NOMO-1 (cell line): ENCODE results near the gene CTNNA3.

ENCODE experiments used
- DNase-seq, 2 experiments: peaks; one replicate each; lab custom pipeline; 2025; ENCODE audit not compliant: unreplicated experiment in 2 of 2; lab: John Stamatoyannopoulos, UW

The CTNNA3 gene

GRCh38 chr10:67386260-67386659 is 309.7 kb downstream of the CTNNA3 start:
- no peak for DNase-seq

GRCh38 chr10:67385566-67385965 is 310.4 kb downstream of the CTNNA3 start:
- DNase-seq, result no peak

GRCh38 chr10:67385089-67385488 is 310.9 kb downstream of the CTNNA3 start:
- peak in 1 of 2 experiments; percentile 1 for DNase-seq

- DNase-seq, result no peak
These were observed 364.7 kb downstream of the CTNNA3 start for GRCh38 chr10:67331121-67331910.

- no peak for DNase-seq
These were observed 368.1 kb downstream of the CTNNA3 start for GRCh38 chr10:67327626-67328535.

- no peak for DNase-seq
These were observed 376.0 kb downstream of the CTNNA3 start for GRCh38 chr10:67319976-67320375.

GRCh38 chr10:67308912-67309311 is 387.1 kb downstream of the CTNNA3 start:
- DNase-seq, result no peak

- no peak for DNase-seq
These were observed 389.3 kb downstream of the CTNNA3 start for GRCh38 chr10:67306588-67307205.

- no peak for DNase-seq
These were observed 393.3 kb downstream of the CTNNA3 start for GRCh38 chr10:67302701-67303100.

GRCh38 chr10:67299761-67300160 is 396.2 kb downstream of the CTNNA3 start:
- DNase-seq, result no peak

GRCh38 chr10:67297637-67298181 is 398.3 kb downstream of the CTNNA3 start:
- no peak for DNase-seq

GRCh38 chr10:67296926-67297325 is 399.1 kb downstream of the CTNNA3 start:
- DNase-seq, result no peak

GRCh38 chr10:67288688-67289410 is 407.1 kb downstream of the CTNNA3 start:
- no peak for DNase-seq

GRCh38 chr10:67284589-67284988 is 411.4 kb downstream of the CTNNA3 start:
- no peak for DNase-seq

- no peak for DNase-seq
These were observed 413.1 kb downstream of the CTNNA3 start for GRCh38 chr10:67282871-67283270.

- no peak for DNase-seq
These were observed 415.6 kb downstream of the CTNNA3 start for GRCh38 chr10:67280405-67280804.

- no peak for DNase-seq
These were observed 418.6 kb downstream of the CTNNA3 start for GRCh38 chr10:67277402-67277801.

- DNase-seq, result no peak
These were observed 426.2 kb downstream of the CTNNA3 start for GRCh38 chr10:67269828-67270227.

GRCh38 chr10:67268146-67268545 is 427.8 kb downstream of the CTNNA3 start:
- no peak for DNase-seq

- no peak for DNase-seq
These were observed 433.3 kb downstream of the CTNNA3 start for GRCh38 chr10:67262675-67263074.
